Fibroblast of gingiva (primary cell): ENCODE results near the gene GLT8D1.
"Not testable (repeated sequence)": the region's sequence is repeated elsewhere in the genome, so short reads cannot be mapped to it uniquely, and the experiment has no call there.

Experiments
- DNase-seq: peaks from one replicate; pipeline ENCODE4 v3.0.0-alpha.2; 2011; ENCODE audit warnings: low read depth

The GLT8D1 gene

DNA sequence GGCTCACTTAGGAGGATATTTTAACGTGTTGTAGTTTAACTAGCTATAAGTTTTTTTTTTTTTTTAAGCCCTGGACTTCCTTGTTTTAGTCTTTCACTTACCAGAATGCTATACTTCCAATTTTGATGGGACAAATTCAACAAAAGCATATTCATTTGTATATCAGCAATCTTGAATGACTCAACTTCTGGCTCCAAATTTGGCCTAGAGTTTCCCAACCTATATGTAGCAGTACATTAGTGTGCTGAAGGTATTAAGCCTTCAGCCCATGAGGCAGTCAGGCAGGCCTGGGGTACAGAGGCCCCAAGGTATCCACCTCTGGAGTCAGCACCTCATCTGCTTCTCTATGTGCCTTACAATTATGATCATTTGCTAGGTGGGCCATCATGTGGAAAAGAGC is 25.8 kb downstream of the GLT8D1 start:
- no peak for DNase-seq

DNA sequence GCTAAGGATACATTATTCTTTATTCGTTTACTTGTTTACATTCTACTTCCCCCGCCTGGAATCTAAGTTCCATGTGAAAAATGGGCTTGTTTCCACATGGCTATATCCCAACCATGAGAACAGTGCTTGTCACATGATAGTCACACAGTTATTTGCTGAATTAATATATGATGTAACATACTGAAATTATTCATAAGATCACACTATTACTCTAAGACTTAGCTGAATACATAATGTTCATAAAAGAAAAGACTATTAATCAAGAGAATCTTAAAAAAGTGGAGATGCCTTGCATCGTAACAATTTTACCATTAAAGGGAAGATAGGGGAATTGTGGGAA is 26.4 kb downstream of the GLT8D1 start:
- peak; percentile 74 for DNase-seq

DNA sequence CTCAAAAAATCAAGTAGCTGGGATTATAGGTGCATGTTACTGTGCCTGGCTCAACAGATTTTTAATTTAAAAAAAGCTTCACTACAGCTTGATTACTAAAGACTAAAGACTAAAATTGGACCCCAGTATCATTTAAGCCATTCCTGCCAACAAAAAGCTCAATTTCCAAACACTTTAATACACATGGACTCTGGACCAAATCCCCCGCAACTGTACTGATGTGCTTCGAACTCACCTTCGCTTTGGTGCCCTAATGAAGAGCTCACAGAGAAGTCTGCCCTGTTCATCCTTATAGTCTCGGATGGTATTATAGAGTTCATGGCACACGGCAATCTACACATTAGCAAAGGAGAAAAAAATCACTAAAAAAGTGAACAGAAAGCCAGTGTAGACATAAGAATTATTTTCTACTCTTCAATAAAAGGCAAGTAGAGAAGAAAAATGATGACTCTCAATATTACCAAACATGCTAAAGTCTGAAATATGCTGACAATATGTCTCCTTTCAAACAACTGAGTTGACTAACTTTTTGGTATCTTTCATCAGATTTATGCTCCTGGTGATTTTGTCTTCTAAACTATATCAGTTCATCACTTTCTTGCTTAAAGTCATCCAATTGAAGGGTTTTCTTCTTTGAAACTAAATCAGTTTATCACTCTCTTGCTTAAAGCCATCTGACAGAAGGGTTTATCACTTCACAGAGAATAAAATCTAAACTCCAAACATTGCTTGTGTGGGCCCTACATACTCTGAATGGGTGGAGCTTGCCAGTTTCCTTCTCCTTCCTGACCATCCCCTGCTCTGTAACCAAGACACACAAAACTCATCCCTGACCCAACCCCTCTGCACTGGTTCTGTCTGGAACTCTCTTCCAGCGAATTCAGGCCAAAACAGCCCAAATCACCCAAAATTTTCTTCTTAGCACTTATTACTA is 27.1 kb downstream of the GLT8D1 start:
- no peak for DNase-seq

GRCh38 chr3:52676201-52676600 is 29.4 kb downstream of the GLT8D1 start:
- DNase-seq, result not testable (repeated sequence)

DNA sequence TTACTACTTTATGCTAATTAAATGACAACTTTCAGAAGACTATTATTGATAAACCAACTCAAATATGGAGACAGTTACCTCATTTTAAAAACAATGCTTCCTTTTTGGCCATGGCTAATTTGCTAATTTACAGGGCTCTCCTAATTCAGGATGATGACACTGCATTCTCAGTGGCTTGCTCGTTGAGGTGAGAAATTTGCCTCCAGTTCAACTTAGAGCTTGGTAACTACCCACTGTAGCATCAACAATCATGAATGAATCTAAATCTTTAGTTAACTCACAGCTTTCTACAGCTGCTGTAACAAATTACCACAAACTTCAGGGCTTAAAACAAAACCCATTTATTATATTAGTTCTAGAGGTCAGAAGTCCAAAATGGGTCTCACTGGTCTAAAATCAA is 33.9 kb downstream of the GLT8D1 start:
- no peak for DNase-seq

- DNase-seq, result peak; percentile 99
Observed at GRCh38 chr3:52670621-52671521, 34.7 kb downstream of the GLT8D1 start.

- DNase-seq, result no peak
Observed at GRCh38 chr3:52663098-52663497, 42.5 kb downstream of the GLT8D1 start.

DNA sequence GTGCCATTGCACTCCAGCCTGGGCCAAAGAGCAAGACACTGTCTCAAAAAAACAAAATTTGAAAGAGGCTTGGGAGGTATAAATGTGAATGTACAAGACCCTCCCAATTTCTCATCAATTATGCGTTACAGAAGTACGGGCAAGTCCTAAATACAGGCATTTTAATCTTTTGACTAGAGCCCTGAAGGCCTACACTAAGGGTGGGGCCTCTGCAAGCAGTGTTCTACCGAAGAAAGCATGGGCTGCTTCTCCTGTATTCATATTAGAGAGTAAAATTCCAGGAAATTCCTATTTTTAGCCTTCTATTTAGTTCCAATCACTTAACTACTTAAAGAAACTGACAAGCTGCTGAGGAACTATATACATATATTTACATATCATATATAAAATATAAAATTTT is 45.5 kb downstream of the GLT8D1 start:
- no peak for DNase-seq

DNA sequence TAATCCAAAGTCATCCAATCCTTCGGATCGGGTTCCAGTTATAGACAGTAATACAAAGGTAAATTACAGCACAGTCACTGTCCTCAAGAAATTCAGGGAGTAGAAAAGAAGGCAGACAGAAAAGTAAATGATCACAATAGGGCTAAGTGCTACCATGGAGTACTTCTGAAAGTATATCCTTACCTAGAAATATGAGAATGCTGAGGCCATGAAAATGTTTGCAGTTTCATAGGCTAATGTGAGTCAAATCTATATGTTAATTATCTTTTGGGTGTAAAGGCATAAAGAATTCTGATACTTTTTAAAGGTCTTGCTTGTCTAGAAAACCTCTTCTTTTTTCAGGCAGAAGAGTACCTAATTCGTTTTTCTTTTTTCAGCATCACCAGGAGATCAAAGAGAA is 49.7 kb downstream of the GLT8D1 start:
- no peak for DNase-seq

GRCh38 chr3:52651592-52651991 is 54.0 kb downstream of the GLT8D1 start:
- DNase-seq, result no peak

- no peak for DNase-seq
Observed at GRCh38 chr3:52650439-52650838, 55.2 kb downstream of the GLT8D1 start.

DNA sequence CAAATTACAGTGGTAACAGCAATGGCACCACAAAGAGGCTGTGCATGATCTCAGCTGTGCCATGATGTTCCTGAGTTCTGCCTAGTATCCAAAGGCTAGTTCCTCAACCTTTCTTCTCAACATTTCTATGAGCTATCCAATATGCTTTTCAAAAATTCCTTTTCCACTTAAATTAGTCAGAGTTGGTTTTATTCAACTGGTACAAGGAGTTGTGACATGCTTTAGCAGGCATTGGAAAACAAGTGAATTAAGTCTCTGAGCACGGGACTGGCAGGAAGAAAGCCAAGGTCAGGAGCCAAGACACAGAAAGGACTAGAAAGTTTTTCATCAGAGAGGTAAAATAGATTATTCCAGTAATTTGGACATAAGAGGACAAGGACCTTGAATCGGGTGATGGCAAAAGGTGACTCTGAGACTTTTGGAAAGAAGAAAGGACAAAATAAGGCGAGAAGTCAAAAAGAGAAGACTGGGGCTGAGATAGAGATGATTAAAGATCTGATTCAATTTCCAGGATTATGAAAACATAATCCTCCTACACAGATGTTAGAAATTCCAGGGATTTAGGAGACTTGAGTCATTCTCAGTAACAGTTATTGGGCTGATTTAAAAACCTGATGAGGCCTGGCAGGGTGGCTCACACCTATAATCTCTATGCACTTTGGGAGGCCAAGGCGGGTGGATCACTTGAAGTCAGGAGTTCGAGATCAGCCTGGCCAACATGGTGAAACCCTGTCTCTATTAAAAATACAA is 56.0 kb downstream of the GLT8D1 start:
- DNase-seq, result peak; percentile 48

GRCh38 chr3:52645549-52645948 is 60.0 kb downstream of the GLT8D1 start:
- DNase-seq, result no peak
